Stimulated activated CD4-positive, alpha-beta T cell treated with anti-CD3 and anti-CD28 coated beads, Interleukin-1b, Interleukin-23, amount 100 ng/mL, for 1 hour (primary cell): Measurements from ENCODE around the gene ERLIN1.
"Not testable (repeated sequence)": the region's sequence is repeated elsewhere in the genome, so short reads cannot be mapped to it uniquely, and the experiment has no call there.

ENCODE experiments used
- DNase-seq, 2 donors: peaks; one replicate each; pipeline ENCODE4 v3.0.0-alpha.2; 2020; ENCODE audit warnings: low read depth in 2 of 2

Gene ERLIN1

DNA sequence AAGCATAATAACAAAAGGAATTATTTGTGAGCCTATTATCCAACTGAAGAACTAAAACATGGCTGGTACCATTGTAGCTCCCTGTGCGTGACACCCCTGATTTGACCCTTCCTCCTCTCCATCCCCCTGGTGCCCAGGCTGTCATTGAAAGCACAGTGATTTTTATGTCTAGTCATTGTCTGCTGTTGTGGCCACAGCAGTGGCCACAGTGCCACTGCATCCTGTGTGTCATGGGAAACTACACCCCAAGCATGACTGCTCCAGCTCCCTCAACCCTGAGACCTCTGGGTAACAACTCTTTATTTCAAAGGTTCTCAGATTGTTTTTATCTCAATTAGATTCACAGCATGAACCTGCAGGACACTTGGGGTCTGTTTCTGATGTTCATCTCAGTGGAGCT lies 52.0 kb downstream of the ERLIN1 start:
- no peak for DNase-seq

DNA sequence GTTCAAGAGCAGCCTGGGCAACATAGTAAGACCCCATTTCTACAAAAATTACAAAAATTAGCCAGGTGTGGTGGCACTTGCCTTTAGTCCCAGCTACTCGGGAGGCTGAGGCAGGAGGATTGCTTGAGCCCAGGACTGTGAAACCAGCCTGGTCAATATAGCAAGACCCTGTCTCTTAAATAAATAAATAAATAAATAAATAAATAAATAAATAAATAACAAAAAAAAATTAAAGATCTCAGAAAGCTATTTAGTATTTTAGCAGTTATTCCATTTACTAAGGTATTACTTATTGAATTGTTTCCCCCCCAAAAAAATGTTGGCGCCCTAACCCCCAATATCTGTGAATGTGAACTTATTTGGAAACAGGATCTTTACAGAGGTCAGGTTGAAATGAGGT lies 53.4 kb downstream of the ERLIN1 start:
- DNase-seq = no peak

DNA sequence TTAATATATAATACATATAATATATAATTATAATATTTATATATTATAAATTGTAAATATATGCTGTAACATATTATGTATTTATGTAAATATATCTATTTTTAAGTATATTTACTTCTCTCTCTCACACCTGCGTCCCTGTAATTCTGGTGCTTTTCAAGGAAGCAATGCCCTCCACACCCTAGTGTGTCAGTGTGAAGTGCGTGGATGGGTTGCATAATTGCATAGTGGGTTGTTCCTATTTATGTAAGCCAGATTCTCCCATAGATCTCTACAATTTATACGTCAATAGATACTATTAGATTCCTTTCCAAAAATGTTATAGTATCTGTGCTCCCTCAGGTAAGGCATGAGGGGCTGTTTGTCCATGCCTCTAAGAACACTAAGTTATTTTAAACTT lies 54.3 kb downstream of the ERLIN1 start:
- DNase-seq = no peak

DNA sequence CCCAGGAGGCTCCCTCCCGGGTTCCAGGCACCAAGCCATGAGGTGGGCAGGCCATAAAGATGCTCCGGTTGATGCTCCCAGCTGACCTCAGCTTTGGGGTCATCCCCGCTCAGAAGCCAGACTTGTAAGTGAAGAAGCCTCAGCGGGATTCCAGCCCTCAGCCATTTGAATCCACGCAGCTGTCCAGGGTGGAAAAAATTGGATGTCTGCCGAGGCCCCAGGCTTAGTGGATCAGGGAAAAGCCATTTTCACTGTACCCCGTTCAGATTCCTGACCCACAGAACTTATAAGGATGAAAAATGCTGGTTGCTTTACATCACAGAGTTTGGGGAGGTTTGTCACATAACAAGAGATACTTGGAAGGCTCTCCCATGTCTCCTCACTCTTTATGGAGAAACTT lies 55.0 kb downstream of the ERLIN1 start:
- DNase-seq = no peak

DNA sequence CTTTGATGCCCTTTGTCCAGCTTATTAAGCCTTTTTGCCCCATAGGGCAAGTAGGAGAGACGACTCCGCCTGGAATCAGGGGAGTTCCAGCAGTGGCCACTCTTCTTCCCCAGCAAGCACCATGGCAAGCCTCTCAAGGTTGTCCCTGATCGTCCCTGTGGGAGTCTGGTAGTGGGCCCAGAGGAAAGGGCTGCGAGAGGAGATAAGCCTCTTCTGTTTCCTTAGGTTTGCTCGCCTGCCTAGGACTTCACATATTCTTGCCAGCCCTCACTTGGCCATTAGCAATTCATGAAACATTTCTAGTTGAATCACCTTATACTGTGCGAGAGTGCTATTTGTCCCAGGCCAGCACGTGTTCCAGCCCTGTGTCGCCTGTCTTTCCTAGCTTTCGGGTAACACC lies 56.4 kb downstream of the ERLIN1 start:
- no peak for DNase-seq

DNA sequence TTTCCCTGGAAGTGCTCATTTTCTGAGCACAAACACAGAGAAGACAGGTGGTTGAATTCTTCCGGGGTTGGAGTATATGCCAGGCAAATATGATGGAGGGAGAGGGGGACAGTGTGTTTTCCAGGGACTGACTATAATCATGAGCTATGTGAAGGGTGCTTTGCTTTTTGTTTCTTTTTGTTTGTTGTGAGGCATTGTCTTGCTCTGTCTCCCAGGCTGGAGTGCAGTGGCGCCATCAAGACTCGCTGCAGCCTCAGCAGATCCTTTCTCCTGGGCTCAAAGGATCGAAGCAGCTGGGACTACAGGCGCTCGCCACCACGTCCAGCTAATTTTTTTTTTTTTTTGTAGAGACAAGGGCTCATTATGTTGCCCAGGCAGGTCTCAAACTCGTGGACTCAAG lies 56.9 kb downstream of the ERLIN1 start:
- DNase-seq = no peak

DNA sequence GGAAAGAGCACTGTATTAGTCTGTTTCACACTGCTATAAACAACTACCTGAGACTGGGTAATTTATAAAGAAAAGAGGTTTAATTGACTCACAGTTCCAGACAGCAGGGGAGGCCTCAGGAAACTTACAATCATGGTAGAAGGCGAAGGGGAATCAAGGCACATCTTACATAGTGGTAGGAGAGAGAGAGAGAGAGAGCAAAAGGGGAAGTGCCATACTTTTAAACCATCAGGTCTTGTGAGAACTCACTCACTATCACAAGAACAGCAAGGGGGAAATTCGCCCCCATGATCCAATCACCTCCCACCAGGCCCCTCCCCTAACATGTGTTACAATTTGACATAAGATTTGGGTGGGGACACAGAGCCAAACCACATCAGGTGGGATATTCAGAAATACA lies 60.5 kb downstream of the ERLIN1 start:
- not testable (repeated sequence) for DNase-seq

DNA sequence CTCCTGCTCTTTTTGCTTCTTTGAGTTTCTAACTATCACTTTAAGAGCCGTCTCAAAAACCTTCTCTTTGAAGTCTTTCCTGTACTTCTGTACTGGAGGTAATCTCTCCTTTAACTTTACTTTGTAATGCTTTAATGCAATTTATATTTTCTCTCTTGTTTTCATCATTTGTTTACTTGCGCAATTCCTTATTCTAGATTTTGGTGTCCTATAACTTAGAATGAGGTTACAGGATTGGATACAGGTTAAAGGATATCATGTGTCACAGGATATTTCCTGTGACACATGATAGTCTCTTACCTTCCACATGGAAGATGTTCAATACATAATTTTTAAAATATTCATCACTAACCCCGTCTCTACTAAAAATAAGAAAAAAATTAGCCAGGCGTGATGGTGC lies 61.7 kb downstream of the ERLIN1 start:
- no peak for DNase-seq

DNA sequence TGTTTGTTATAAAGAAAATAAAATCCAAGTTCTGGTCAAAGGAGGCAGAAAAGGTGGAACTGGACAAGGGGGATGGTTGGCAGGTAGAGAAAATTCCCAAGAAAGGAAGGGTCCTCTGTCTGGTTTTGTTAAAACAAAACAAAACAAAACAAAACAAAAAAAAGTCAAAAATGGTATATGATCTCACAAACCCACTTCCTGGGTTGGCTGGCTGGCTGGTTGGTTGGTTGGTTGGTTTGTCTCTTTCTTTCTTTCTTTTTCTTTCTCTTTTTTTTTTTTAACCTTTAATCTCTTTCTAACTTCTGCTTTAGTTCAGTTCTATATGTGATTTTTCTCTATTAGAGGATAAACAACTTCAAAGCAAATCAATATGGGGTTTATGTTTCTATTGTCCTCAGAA lies 63.0 kb downstream of the ERLIN1 start:
- DNase-seq = no peak

DNA sequence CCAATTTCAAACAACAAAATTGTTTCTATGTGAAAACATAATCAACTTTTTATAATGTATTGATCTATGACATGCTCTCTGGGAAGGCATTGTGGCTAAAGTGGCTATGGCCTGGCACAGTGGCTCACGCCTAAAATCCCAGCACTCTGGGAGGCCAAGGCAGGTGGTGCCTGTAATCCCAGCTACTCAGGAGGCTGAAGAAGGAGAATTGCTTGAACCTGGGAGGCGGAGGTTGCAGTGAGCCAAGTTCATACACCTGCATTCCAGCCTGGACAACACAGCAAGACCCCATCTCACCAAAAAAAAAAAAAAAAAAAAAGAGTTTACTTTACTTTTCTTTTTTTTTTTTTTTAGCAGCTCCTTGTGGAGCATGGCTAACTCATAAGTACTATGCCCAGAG lies 65.3 kb downstream of the ERLIN1 start:
- no peak for DNase-seq

DNA sequence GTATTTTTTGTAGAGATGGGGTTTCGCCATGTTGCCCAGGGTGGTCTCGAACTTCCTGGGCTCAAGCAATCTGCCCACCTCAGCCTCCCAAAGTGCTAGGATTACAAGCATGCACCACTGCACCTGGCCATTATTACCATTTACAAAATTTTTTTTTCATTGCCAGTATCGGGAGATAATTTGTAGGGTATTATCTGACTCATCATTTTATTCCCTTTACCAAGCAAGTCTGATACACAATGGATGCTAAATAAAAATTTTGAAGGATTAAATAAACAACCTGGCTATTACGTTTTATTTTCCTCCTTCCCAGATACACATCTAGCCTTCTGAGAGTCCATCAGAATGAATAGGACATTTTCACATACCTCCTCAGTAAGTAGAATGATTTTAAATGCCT lies 66.1 kb downstream of the ERLIN1 start:
- DNase-seq = no peak

DNA sequence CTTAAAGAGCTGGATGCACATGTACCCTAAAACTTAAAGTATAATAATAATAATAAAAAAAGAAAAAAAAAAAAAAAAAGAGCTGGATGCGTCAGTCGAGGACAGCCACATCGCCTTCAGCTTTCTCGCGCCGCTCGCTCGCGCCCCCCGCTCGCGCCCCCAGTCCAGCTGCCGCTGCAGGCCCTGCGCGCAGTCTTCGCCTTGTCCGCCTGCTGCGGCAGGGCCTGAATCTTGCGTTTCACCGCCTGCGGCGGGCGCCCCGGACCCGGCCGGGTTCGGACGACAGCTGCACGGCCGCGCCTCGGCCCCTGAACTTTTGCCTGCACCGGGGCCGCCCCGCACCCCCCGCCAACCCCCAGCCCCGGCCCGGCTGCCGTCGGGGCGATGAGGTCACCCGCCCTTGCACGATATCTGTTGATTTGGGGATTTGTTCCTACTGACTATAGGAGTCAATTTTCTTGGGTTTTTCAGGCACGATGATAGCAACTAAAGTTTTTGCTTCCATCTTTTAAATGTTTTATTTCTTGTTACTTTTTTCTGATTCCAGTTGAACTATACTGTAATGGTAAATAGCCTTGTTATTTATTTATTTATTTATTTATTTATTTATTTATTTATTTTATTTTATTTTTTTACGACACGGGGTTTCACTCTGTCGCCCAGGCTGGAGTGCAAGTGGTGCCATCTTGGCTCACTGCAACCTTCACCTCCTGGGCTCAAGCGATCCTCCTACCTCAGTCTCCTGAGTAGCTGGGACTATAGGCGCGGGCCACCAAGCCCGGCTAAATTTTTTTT lies 70.7 kb downstream of the ERLIN1 start:
- DNase-seq = no peak

DNA sequence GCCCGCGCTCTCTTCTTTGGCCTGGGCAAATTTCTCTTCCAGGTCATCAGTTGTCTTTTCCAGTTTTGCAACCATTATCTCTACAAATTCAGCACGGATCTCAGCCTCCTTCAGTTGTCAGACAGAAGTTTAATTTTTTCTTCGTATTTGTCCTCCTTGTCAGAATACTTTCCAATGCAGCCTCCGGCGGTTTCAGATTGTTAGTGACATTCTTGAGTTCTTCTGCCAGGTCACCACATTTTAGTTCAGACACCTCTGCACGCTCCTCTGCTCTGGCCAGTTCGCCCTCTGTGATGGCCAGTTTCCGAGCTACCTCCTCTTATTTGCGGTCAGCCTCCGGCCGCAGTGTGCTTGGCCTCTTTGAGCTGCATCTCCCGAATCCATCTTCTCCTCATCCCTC lies 71.4 kb downstream of the ERLIN1 start:
- DNase-seq = no peak

DNA sequence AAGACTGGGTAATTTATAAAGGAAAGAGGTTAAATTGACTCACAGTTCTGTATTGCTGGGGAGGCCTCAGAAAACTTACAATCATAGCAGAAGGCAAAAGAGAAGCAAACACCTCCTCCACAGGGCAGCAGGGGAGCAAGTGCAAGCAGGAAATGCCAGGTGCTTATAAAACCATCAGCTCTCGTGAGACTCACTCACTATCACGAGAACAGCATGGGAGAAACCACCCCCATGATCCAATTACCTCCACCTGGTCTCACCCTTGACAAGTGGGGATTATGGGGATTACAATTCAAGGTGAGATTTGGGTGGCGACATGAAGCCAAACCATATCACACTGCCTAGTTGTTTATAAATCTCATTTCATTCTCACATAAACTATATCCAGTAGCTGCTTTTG lies 76.2 kb downstream of the ERLIN1 start:
- no peak for DNase-seq

DNA sequence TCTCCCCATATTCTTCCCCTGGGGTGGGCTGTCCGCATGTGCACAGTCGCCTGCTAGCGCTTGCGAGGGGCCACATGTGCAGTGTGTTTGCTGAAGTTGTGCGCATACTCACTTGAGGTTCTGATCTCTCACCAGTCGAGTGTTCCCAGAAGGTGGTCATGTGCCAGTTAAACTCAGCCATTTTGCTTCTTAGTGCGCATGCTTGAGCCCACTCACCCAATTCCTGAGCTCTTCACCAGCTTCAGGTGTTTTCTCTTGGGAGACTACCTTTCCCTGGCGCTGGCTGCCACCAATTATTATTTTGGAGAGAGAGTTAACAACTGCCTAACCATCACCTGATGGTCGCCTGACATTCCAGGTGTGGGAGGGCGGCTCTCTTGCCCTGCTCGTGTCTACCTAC lies 79.0 kb downstream of the ERLIN1 start:
- DNase-seq = no peak

DNA sequence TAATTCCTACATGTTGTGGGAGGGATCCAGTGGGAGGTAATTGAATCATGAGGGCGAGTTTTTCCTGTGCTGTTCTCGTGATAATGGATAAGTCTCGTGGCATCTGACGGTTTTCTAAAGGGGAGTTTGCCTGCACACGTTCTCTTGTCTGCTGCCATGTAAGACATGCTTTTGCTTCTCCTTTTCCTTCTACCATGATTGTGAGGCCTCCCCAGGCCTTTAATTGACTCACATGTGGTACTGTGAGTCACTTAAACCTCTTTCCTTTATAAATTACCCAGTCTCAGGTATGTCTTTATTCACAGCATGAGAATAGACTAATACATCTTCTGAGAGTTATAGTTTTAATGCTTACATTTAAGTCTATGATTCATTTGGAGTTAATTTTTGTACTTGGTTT lies 81.5 kb downstream of the ERLIN1 start:
- no peak for DNase-seq

DNA sequence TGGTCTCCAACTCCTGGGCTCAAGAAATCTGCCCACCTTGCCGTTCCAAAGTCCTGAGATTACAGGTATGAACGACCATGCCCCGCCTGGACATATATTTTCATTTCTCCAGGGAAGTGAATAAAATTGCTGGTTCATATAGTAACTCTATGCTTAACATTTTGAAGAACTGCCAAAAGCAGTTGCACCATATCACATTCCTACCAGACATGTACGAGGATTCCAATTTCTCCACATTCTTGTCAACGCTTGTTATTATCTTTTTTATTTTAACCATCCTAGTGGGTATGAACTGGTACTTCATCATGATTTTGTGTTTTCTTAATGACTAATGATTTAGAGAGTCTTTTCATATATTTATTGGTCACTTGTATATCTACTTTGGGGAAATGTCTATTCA lies 82.2 kb downstream of the ERLIN1 start:
- DNase-seq = no peak

DNA sequence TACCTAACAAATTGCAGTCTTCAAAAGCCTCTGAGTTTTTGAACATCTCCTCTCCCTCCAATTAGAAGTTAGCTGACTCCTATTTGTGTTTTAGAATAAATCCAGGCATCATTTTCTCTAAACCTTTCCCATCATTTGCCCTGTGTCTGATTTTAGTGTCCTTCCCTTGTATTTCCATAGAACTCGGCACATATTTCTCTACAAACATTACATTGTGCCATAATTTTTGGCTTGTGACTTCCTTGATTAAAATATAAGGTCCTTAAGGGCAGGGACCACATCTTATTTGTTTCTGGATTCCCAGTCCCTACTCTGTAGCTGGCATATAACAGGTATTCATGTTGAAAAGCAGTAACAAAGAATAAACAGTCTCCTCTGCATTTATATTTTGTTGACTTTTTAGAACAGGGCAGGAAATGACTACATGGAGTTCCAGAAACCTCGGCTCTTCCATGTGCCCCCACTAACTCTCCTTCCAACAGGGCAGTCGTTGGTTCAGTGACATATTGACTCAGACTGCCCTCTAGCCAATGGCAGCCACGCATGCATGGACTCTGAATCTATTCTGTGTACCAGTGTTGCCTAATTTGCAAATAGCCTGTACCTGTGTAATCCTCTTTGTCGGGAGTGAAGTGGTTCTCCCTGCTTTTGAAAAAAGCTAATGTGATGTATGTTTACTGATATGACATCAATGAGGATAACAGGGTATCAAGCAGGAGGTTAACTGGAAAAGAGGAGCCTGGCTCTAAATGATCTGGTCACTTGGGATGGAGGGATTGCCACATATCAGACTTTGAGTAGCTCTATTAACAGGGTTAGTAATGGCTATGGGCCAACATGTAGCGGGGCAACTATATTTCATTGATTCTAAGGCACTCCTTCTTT lies 84.4 kb downstream of the ERLIN1 start:
- no peak for DNase-seq

DNA sequence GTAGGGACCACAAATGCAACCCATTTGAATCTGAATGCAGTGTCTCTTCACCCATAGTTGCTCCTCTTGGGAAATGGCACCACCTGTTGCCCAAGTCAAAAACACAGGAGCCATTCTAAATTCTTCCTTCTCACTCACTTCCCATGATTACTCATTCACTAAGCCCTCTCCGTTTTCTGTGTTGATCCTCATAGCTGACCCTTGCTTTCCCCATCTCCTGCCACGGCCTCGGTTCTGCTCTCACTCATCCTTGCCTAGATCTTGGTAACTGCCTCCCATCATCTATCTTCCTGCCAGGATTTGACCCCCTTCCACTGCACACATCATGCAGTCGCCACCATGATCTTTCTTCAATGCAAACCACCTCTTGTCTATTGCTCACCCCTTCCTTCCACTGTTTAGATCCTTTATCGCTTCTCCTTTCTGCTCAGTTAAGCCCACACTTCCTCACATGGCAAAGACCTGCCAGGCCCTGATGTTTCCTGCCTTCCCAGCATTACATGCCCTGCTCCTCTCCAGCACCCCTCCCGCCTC lies 85.1 kb downstream of the ERLIN1 start:
- DNase-seq = no peak
